HepG2 (cell line): ENCODE measurements around the gene FKBP8. TPM values are rescaled to one million over a fixed set of nuclear protein-coding genes. Genes with fewer than 3 reads are reported as not detected.
A peak's percentile ranks its signal among the peaks of the same experiment; 100 is the strongest.

Source experiments
- ATF3 ChIP-seq: sonication (generic); formaldehyde crosslinking; IDR thresholded peaks from 2 replicates; pipeline ENCODE4 v1.4.0; 2020; ENCODE audit warnings: missing genetic modification reagents
- BRD4 ChIP-seq: sonication (generic); formaldehyde crosslinking; IDR thresholded peaks from 2 replicates; pipeline ENCODE4 v1.4.0; 2020; ENCODE audit warnings: missing genetic modification reagents
- CSRNP1 ChIP-seq: sonication (generic); formaldehyde crosslinking; IDR thresholded peaks from 2 replicates; pipeline ENCODE4 v1.8.1; 2023; ENCODE audit warnings: mild to moderate bottlenecking, missing genetic modification reagents
- DMTF1 ChIP-seq: sonication (generic); formaldehyde crosslinking; IDR thresholded peaks from 2 replicates; pipeline ENCODE4 v1.4.0; 2020; ENCODE audit warnings: mild to moderate bottlenecking, missing genetic modification reagents
- E2F1 ChIP-seq: sonication (generic); formaldehyde crosslinking; IDR thresholded peaks from 2 replicates; pipeline ENCODE4 v1.5.0; 2020; ENCODE audit warnings: missing genetic modification reagents
- ELF1 ChIP-seq: sonication (generic); formaldehyde crosslinking; IDR thresholded peaks from 2 replicates; pipeline ENCODE4 v1.4.0; 2020; ENCODE audit warnings: missing genetic modification reagents
- IRF9 ChIP-seq: sonication (generic); formaldehyde crosslinking; IDR thresholded peaks from 2 replicates; pipeline ENCODE4 v1.8.0; 2022; ENCODE audit warnings: missing genetic modification reagents, mild to moderate bottlenecking, borderline replicate concordance
- KLF12 ChIP-seq: sonication (generic); formaldehyde crosslinking; IDR thresholded peaks from 2 replicates; pipeline ENCODE4 v1.4.0; 2020; ENCODE audit warnings: missing genetic modification reagents, borderline replicate concordance
- KLF9 ChIP-seq: IDR thresholded peaks from 2 replicates; pipeline ENCODE4 v1.6.1; 2016; ENCODE audit warnings: low read depth
- PCBP2 ChIP-seq: fragments of 200-400 bp; formaldehyde crosslinking; optimal IDR thresholded peaks from 2 replicates; pipeline ENCODE3; 2018; ENCODE audit warnings: low read length, low read depth; ENCODE audit not compliant: poor library complexity, severe bottlenecking
- TMF1 ChIP-seq: sonication (generic); formaldehyde crosslinking; IDR thresholded peaks from 2 replicates; pipeline ENCODE4 v1.8.1; 2022; ENCODE audit warnings: low read depth, missing genetic modification reagents
- ZNF121 ChIP-seq: sonication (generic); formaldehyde crosslinking; IDR thresholded peaks from 2 replicates; pipeline ENCODE4 v1.5.0; 2020; ENCODE audit warnings: mild to moderate bottlenecking, missing genetic modification reagents
- ZNF280B ChIP-seq: sonication (generic); formaldehyde crosslinking; IDR thresholded peaks from 2 replicates; pipeline ENCODE4 v1.5.0; 2020; ENCODE audit warnings: missing genetic modification reagents, mild to moderate bottlenecking, borderline replicate concordance
- ZNF878 ChIP-seq: sonication (generic); formaldehyde crosslinking; IDR thresholded peaks from 2 replicates; pipeline ENCODE4 v1.8.1; 2023; ENCODE audit warnings: mild to moderate bottlenecking, missing genetic modification reagents, moderate library complexity
- ZSCAN31 ChIP-seq: sonication (generic); formaldehyde crosslinking; IDR thresholded peaks from 2 replicates; pipeline ENCODE4 v1.5.0; 2020; ENCODE audit warnings: low read depth, mild to moderate bottlenecking, missing genetic modification reagents
- ZSCAN9 ChIP-seq: IDR thresholded peaks from 2 replicates; pipeline ENCODE4 v1.6.1; 2016; ENCODE audit warnings: borderline replicate concordance
- polyA plus RNA-seq, 8 experiments: library from polyadenylated mRNA; depleted of rRNA in 3 of 8; stranded (reverse) in 7 of 8; unstranded in 1 of 8; fragments of >200 nt; fragmentation: Illumina TruSeq in 4 of 8; extraction: Trizol in 4 of 8; gene quantifications; 2 replicates each; pipeline versions ENCODE4 v1.2.1 to v1.2.3, GENCODE V29; 2011 to 2016; ENCODE audit warnings: low read depth in 4 of 8, missing spikeins in 1 of 8, mixed read lengths in 1 of 8; ENCODE audit not compliant: insufficient read depth in 1 of 8
- total RNA-seq, 5 experiments: library from RNA; depleted of rRNA; stranded (reverse); fragments of >200 nt; fragmentation: Illumina TruSeq; extraction: Trizol; gene quantifications; 2 replicates each; pipeline ENCODE4 v1.2.3, GENCODE V29; 2016; ENCODE audit warnings: low read depth in 1 of 5

The FKBP8 gene
- total and polyA plus RNA-seq, 2 of the 13 experiments (the other 11 are each of a cell fraction or from before 2014, with no cell fraction given): 81.7 to 93.9 TPM

- TF ChIP-seq ZNF280B (CRISPR knock-in tag) (peak; percentile 88; the same call in 1 of the 2 replicates), CSRNP1 (CRISPR knock-in tag) (no peak), E2F1 (peak; percentile 75; the same call in 1 of the 2 replicates), ELF1 (CRISPR knock-in tag) (peak; percentile 74), KLF9 (CRISPR knock-in tag) (peak; percentile 78; the same call in 1 of the 2 replicates), DMTF1 (CRISPR knock-in tag) (no peak), ZNF121 (CRISPR knock-in tag) (peak; percentile 75), IRF9 (CRISPR knock-in tag) (peak; percentile 87), TMF1 (CRISPR knock-in tag) (no peak), ZSCAN9 (CRISPR knock-in tag) (peak; percentile 97; the same call in 1 of the 2 replicates), ZNF878 (CRISPR knock-in tag) (peak; percentile 97), KLF12 (CRISPR knock-in tag) (peak; percentile 67; the same call in 1 of the 2 replicates), ATF3 (peak; percentile 94), PCBP2 (no peak), BRD4 (CRISPR knock-in tag) (peak; percentile 75; the same call in 1 of the 2 replicates), ZSCAN31 (CRISPR knock-in tag) (peak; percentile 75; the same call in 1 of the 2 replicates)
Observed at GRCh38 chr19:18514800-18515682, 28.3 kb downstream of the FKBP8 start (continued).
